HG03108 (cell line): ENCODE data around the gene NFATC1.
A peak's percentile ranks its signal among the peaks of the same experiment; 100 is the strongest.

Experiments
- ATAC-seq: cut with Tn5 transposase; IDR thresholded peaks from one replicate; pipeline ENCODE4 v1.9.1; 2021; ENCODE audit warnings: moderate library complexity; ENCODE audit not compliant: unreplicated experiment

NFATC1 gene

DNA sequence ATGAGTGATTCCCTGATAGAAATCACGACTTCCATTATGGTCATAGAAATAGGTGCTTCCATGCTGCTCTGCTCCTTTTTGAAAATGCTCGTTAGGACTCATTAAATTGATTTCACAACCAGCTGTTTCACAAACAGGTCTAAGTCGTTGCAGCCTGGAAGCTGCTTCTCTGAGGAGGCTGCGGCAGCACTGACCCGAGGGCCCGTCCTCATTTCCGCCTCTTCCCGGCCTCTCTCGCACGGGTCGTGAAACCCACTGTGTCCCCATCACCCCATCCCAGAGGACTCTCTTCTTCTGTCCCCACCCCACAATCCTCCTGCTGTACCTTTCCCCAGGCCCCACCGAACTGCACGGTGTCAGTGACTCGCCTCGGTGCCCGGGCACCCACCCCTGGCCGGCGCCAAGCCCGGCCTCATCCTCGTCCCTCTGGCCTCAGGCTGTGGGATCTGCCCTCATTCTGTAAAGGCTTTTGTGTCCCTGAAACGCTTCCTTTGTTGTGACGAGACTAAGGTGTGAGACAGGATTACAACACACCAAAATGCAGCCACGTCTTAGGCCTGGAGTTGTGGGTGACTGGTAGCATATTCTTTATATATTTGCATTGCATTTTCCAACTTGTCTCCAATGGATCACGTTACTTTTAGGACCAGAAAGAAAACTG lies 171.2 kb downstream of the NFATC1 start:
- no peak for ATAC-seq

DNA sequence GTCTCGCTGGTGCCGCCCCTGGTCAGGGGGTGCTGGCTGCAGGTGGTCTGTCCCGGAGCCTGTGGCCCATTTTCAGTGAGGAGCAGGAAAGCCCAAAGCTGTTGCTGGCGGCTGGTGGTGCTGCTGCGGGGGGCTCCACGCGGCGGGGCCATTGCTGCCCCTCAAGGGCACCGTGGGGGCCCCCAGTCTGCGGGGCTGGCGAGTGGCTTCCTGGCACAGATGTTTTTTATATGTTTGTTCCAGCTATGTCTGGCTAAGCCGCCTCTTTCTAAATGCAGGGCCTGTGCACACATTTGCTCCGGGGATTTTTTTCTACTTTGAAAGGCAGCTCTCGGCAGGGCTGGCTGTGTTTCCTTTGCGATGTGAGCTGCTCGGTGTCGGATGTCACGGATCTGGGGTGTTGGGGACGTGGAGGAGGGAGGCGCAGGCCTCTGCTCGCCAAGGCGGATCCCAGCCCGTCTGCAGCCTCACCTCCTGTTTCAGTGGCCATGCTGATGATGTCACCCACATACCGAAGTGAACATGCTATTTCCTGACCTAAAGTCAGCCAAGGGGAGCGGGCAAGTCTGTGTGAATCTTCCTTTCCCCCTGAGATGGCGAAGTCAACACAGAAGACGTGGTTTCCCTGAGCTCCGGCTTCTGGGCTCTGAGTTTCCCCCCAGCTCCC lies 171.9 kb downstream of the NFATC1 start:
- ATAC-seq, result no peak

DNA sequence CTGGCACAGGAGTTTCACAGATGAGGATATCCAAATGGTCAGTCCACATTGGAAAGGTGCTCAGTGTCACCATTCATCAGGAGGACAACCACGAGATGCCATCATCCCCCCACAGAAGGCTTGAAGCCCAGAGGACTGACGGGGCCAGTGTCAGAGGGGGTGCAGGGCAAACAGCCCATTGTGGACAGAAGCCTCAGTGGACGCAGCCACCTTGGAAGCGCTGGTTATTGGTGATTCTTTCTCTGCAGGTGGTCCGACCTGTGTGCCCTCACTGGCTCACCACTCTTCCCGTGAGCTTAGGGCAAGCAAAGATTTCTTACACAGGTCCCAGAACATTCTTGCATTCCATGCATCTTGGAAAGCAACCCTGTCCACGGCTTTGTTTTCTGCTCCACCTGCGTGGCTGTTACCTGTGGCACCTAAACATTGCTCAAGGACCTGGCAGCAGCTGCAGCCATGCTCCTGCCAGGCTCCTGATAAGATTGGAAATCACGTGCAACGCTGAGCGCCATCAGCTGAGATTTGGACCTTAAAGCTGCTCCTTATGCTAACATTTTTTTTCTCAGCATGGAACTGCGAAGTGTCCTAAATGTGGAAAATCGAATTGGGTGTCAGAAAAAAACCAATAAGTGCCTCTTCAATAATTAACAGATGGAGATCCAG lies 172.9 kb downstream of the NFATC1 start:
- ATAC-seq, result no peak

DNA sequence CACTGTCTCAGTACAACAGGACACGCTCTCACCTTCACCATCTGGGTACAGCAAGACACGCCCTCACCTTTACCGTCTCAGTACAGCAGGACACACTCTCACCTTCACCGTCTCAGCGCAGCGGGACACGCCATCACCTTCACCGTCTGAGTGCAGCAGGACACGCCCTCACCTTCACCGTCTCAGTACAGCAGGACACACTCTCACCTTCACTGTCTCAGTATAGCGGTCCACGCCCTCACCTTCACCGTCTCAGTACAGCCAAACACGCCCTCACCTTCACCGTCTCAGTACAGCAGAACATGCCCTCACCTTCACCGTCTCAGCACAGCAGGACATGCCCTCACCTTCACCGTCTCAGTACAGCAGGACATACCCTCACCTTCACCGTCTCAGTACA lies 174.0 kb downstream of the NFATC1 start:
- no peak for ATAC-seq

DNA sequence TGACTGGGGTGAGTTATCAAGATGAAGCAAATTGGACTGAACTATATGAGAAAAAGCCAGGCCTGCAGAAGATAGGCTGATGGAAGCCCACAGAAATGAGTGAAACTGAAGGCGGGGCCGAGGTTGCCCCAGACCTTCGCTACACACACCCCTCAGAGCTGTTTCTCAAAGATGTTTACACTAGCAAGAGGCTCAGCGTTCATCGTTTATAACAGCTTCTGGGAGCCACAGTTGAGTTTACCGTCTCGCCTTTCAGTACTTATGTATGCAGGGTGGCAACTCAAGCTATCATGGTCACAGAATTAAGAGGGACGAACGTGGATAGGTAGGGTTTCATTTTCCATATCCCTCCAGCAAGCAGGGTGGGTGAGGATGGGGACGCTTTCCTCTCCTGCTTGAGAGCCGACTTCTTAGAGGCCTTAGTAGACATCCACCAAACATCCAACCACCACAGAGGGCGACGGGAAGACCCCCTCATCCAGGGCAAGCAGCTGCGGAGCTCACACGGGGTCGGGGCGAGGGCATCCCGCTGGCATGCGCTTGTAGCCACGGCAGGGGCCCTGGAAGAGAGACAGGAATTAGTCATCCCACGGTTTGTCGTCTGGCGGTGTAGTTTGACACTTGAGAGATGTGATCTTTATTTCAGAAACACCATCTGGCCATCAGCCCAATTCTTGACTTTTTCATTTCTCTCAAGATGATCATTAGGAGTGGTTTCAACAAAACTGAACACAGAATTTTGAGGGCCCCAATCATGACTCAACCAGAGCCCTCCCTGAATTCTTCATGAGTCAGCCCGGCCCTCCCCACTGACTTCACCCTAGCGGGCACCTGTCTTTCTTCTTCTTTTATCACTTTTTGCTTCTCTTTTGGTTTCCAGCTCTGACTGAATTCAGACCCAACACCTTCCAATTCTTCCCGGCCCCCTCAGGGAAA lies 174.8 kb downstream of the NFATC1 start:
- no peak for ATAC-seq

DNA sequence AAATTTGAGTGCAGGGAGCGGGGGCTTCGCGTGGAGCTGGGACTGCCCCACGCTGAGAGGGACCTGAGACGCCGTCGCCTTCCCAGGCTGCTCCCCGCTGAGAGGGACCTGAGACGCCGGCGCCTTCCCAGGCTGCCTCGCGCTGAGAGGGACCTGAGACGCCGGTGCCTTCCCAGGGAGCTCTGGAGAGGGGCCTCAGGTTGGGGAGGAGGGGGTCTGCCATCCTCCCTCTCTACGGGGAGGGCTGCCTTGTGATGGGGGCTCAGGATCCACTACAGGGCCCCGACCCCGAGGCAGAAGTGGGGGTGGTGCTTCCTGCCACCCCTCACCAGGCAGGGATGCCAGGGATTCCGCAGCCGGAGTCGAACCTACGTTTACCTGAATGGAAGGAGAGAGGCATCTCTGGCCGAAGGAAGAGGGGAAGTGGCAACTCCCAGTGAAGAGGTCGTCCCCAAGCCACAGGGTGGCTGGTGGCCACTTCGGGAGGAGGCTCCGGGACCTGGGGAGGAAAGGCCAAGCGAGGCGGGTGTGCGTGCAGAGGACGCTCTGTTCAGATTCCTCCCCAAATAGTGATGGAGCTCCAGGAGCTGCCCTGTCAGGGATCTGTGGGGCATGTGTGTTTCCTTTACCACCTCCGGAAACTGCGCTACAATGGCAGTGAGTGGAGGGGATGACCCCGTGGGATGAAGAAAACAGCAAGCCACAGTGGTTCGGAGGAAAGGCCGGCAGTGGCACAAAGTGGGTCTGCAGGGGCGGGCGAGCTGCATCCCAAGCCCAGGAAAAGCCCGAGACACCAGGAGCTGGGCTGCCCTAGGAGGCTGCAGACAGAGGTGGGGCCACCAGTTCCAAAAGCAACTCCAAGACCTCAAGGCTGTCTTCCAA lies 175.7 kb downstream of the NFATC1 start:
- ATAC-seq, result no peak

DNA sequence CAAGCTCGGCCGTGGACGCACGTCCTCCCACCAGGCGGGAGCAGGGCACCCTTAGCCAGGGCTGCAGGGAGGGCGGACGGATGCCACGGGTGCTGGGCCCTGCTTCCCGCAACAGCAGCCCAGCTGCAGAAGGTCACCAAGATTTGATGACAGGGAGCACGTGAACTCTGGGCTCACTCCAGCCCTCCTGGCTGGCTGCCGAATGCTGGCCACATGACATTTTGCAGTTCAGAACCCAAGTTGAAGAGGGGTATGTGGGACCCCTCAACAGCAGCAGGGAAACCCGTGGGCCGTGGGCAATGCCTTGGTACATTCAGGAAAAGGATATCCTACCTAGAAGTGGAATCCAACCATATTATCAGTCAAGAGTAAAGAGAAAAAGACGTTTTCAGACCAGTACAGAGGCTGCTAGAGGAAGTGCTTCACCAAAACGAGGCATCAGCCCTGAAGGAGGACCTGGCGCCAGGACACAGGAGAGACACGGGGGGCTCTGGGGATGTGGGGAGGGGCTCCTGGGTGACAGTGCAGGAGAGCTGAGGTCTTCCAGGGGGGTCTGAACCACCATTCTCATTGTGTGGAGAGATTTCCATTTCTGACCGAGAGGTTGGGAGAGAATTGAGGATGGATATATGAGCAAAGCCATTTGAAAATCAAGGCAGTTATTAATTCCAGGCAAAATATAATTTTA lies 176.5 kb downstream of the NFATC1 start:
- ATAC-seq, result no peak

DNA sequence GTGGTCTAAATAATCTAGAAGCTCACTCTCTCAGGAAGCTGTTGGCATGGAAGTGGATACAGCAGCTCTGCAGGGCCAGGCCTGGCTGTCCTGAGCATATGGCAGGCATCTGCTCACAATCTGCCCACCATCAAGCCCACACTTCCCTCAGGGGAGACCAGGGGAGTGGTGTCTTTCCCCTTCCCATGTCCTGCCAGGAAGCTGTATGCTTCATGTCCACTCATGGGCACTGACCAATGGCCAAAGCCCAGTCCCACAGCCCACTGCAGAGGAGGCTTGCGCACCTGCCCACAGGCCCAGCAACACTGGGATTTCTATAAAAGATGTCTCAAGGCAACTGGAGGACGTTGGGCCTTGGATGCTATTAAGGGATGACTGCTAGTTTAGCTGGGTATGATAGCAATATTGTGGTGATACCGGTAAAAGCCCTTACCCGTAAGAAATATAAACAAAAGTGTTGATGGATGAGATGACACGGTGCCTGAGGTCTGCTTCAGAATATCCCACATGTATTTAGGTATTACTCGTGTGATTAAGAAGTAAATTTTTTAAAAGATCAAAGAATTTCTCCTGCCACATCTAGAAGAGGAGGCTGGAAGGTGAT lies 177.2 kb downstream of the NFATC1 start:
- ATAC-seq, result no peak

DNA sequence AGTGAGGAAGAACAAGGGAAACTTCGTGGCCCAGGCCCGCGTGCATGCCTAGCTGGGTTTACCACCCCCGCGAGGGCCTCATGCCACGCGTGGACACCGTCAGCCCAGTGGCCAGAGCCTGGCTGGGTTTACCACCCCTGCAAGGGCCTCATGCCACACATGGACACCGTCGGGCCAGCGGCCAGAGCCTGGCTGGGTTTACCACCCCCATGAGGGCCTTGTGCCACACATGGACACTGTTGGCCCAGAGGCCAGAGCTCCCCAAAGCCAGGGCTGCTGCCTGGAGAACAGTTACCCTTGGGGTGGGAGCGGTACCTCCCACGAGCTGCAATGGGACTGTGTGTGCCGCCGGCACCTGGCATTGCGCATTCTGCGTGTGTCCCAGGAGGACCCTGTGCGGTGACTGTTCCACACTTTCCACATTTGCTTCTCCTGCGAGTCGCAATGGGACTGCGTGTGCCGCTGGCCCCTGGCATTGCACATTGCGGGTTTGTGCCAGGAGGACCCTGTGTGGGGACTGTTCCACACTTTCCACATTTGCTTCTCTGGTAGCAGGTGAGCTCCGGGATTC lies 178.3 kb downstream of the NFATC1 start:
- no peak for ATAC-seq

DNA sequence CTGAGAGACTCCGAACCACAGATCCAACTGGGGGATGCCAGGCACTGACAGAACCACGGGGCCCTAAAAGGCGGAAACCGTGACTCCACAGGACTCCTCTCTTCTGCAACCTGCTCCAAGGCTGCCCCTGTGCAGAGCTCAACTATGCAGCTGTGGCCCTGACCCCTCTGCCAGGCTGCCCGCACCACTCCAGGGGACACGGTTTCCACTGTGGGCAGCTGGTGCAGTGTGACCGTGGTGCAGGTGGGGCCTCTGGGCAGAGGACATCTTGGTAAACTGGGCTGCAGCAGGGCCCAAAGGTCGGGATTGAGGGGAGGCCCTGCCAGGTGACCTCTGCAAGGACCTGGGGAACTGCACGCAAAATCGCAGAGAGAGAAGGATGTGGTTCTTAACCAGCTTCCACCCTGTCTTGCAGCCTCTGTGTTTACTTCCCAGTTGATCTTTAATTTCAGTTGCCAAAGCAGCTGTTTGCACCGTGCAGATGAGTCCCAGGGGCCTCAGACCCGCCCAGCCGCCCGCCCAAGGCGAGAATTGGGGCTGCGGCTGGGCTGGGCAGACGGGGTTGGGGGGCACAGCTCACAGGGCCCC lies 179.3 kb downstream of the NFATC1 start:
- ATAC-seq, result peak; percentile 85

DNA sequence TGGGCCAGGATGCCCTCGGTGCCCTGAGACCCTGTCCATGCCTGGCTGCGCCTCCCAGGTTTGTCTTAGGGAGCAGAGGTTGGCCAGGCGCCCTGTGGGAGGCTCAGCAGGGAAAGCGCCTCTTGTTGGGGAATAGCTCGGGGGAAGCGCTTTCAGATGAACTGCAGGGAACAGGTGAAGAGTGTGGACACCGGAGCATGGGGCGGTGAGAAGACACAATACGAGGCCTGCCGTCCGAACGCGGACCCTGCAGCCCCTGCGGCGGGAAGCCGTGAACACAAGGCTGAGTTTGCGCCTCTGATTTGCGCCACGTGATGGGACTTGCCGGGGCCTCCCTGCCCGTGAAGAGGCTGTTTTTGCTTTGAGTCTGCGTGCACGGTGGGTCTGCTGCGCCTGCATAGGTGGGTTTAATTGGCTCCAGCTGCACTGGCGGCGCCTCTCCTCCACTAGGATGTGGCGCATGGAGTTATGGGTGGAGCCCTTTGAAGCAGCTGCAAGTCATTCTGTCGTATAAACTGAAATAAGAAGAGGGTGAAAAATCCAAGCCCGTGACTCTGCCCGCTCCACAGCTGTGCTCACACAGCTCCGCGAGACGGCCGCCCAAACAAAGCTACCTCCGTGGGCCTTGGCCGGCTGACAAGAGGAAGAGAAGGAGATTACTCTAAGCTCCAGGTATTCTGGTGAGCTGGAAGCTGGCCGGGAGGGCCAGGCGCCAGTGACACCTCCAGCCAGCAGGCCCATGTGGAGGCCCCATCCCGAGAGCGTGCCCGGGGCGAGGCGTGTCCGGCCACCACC lies 180.4 kb downstream of the NFATC1 start:
- no peak for ATAC-seq

DNA sequence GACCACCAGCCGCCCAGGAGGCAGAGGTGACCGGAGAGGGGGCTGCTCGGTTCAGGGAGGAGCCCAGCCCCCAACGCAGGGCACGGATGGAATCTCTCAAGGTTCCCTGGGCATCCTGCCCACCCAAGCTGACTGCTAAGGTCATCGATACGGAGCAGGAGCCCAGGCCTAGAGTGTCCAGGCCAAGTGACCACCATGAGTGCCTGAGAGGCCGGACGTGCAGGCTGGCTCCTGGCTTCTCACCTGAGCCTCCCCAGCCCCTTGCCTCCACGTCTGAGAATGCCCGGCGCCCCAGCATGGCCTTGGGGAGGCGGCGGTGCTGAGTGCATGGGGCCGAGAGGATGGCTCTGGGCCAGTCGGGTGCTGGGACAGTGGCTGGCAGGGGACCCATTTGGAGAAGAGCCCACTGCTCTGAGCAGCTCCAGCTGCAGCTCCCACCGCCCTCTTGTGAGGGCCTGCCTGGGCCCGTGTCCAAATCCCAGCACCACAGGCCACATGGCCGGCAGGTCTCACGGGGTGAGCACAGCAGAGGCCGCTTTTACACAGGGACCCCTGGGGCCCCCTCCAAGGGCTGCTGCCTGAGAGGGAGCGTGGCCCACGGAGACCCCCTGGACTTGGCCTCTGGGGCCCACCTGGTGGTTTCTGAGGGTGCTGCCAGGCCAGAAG lies 181.1 kb downstream of the NFATC1 start:
- ATAC-seq, result no peak

DNA sequence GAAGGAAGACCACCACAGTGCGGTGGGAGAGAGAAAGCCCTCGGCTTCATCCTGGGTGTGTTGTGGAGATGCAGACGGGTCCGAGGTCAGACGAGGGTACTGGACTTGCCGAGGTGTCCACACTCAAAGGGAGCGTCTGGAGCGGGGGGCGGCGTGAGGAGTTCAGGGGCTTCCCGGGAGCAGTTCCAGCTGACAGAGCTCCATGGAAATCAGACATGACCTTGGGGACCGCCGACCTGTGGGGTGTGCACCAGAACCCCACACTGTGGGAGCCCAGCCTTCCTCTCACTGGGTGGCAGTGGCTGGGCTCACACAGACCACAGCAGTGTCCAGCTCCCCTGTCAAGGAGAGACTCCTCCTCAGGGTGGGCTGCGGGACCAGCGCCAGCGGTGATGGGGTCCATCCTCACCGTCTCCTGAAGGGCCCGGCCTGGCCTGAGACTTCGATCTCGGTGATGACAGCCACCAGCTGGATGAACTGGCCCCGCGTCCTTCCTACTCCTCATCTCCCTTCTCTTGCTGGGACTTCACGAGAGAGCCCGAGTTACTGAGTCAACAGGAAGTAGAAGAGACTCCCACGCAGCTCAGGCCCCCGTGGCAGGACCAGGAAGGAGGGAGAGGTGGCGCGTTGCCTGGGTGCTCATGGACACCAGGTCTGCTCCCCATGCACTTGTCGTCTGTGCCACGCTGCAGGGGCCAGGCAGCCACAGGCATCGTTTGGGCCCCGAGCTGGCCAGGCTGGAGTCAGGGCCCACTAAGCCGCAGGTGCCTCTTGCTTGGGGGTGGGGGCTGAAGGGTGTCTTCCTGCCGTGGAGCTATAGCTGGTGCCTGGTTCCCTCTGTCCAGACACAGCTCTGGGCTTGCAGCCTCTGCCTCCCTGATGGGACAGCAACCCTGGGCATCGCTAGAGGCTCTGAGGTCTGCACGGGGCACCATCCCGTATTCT lies 182.0 kb downstream of the NFATC1 start:
- no peak for ATAC-seq

DNA sequence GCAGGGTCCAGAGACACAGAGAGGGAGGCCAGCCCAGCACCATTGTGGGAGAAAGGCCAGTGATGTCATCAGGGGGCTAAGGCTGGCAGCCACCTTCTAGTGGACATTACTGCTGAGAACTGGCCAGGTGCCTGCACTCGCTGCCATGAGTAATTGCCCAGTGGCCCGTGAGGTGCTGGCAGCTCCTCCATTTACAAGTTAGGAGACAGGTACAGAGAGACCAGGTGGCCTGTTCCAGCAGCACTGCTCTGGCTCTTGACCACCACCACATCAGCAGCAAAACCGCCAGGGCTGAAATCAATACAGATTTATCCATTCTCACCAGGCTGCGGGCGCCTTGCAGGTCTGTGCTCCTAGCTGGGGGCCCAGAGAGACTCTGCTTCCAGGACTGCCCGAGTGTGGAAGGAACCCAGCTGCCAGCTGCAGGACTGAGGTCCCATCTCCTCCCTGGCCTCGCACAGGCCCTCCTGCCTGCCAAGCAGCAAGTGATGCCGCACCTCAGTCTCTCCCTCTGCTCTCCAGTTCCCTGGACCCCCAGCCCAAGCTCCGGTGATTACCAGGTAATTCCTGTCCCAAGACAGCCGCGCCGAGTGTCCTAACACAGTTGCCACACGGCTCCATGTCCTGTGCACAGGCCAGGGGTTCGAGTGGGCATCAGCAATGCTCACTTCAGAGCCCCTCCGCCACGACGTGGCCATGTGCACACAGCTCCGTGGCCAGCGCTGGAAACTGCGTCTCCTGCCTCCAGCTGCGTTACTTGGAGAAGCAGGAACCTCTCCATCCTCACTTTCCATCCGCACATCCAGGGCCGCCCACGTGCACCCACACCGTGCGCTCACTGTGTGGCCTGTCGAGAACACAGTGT lies 182.9 kb downstream of the NFATC1 start:
- no peak for ATAC-seq
